ENCODE data around the gene GSTP1.

- TF ChIP-seq CTCF (IDR thresholded peaks at IDR 0.05): no peak
- no peak for TF ChIP-seq POLR2AphosphoS5 (IDR thresholded peaks at IDR 0.05)
- no peak for TF ChIP-seq EP300 (IDR thresholded peaks at IDR 0.05)
These were observed 12.2 kb upstream of the GSTP1 start for GRCh38 chr11:67571443-67571842.
